Measurements from ENCODE around the gene PPP4R3A.

Gene PPP4R3A

DNA sequence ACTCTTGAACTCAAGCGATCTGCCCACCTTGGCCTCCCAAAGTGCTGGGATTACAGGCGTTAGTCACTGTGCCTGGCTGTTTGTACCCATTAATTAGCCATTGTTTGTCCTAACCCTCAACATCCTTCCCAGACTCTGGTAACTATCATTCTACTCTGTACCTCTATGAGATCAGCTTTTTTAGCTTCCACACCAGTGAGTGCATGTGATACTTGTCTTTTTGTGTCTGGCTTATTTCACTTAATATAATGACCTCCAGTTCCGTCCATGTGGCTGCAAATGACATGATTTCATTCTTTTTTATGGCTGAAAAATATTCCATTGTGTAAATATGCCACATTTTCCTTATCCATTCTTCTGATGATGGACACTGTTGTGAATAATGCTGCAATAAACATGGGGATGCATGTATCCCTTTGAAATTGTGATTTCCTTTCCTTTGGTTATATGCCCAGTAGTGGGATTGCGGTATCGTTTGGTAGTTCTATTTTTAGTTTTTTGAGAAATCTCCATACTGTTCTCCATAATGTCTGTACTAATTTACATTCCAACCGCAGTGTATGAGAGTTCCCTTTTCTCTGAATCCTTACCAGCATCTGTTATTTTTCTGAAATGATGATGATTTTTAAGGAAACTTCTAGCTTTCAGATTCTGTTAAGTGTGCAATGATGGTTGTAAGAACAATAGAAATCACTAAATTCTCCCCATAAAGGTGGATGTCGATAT, 6.7 kb upstream of the PPP4R3A start:
- DNase-seq (ENCODE audit: low spot score), result no peak
- ChIA-PET CTCF (interaction anchor here (0.6 to 0.7 kb wide), 3 partner anchors 29 to 836 kb away, joined by 3 to 9 read pairs (median 3); no protein-coding TSS in a partner anchor), POLR2A (ENCODE audit: low non-redundant PET) (no interaction called here)
- TF ChIP-seq, protein P1, sequence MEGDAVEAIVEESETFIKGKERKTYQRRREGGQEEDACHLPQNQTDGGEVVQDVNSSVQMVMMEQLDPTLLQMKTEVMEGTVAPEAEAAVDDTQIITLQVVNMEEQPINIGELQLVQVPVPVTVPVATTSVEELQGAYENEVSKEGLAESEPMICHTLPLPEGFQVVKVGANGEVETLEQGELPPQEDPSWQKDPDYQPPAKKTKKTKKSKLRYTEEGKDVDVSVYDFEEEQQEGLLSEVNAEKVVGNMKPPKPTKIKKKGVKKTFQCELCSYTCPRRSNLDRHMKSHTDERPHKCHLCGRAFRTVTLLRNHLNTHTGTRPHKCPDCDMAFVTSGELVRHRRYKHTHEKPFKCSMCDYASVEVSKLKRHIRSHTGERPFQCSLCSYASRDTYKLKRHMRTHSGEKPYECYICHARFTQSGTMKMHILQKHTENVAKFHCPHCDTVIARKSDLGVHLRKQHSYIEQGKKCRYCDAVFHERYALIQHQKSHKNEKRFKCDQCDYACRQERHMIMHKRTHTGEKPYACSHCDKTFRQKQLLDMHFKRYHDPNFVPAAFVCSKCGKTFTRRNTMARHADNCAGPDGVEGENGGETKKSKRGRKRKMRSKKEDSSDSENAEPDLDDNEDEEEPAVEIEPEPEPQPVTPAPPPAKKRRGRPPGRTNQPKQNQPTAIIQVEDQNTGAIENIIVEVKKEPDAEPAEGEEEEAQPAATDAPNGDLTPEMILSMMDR (conservative IDR thresholded peaks at IDR 0.05; ENCODE audit: low read depth), result no peak
- H3K27ac ChIP-seq, result no peak overlapping the region

GRCh38 chr14:91515979-91516378, 5.9 kb upstream of the PPP4R3A start:
- TF ChIP-seq, protein P1 (conservative IDR thresholded peaks at IDR 0.05; ENCODE audit: low read depth), result no peak
- DNase-seq (ENCODE audit: low spot score), result no peak
- H3K27ac ChIP-seq, result no peak overlapping the region
- CTCF ChIA-PET, result no interaction called here
- POLR2A ChIA-PET (ENCODE audit: low non-redundant PET), result no interaction called here

DNA sequence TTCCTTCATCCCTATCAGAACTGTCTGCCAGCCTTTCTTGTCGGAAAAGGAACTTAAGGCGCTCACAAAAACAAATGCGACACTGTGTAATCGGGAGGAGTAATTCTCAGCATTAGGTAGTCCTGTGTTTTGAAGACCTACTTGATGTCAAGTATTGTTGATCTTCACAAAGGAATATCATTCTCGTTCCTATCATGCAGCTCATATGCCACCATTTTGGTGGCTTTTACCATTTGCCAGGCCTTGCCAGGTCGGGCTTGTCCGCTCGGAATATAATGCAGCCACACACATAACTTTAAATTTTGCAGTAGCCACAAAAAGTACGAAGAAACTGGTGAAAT, 903 bp upstream of the PPP4R3A start:
- ChIA-PET CTCF (no interaction called here), POLR2A (ENCODE audit: low non-redundant PET) (no interaction called here)
- DNase-seq (ENCODE audit: low spot score), result no peak
- TF ChIP-seq, protein P1 (conservative IDR thresholded peaks at IDR 0.05; ENCODE audit: low read depth), result no peak
- H3K27ac ChIP-seq, result peak overlapping the region; percentile 98

- POLR2A ChIA-PET (ENCODE audit: low non-redundant PET), result no interaction called here
- CTCF ChIA-PET, result no interaction called here
These were observed 286 bp downstream of the PPP4R3A start for GRCh38 chr14:91509878-91510170.

DNA sequence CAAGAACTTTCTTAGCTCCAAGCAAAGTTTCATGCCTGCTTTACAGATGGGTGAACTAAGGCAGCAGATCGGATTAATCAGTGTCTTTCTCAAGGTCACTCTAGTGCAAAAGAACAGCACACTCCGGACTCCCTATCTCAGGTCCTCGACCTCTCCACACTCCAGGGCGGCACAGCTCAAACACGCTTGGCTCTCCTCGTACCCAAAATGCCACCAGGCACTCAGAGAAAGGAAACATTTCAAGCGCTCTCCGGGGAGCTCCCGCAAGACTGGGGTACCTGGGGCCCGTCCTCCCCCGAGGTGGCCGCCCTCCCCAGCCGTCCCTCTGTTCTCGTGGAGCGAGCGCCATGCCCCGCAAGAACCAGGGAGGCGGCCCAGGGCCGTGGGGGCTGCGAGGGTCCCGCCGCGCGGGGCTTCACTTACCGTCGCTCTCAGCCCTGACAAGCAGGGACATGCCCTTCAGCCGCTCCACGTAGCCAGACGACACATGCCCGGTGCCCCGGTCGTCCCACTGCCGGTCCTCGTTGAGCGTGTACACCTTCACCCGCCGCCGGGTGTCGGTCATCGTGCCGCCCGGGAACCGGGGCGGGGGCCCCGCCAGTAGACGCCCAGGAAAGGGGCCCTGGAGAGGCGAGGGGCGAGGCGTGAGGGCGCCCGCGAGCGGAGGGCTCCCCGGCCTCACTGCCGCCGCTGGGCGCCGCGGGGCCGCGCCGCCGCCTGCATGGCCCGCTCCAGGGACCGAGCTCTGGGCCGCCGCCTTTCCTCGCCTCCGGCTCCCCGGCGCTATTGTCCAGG, 830 bp downstream of the PPP4R3A start:
- ChIA-PET CTCF (interaction anchor here (0.6 kb wide), 1 partner anchor 228 kb away, joined by 3 read pairs; no protein-coding TSS in a partner anchor), POLR2A (ENCODE audit: low non-redundant PET) (no interaction called here)
- peak overlapping the region; percentile 98 for H3K27ac ChIP-seq
- DNase-seq (ENCODE audit: low spot score), result peak; percentile 26
- TF ChIP-seq, protein P1 (conservative IDR thresholded peaks at IDR 0.05; ENCODE audit: low read depth), result no peak

More at GRCh38 chr14:91509878-91510170, 286 bp downstream of the PPP4R3A start:
- peak overlapping the region; percentile 98 for H3K27ac ChIP-seq
- no peak for DNase-seq (ENCODE audit: low spot score)
- TF ChIP-seq, protein P1 (conservative IDR thresholded peaks at IDR 0.05; ENCODE audit: low read depth), result no peak

DNA sequence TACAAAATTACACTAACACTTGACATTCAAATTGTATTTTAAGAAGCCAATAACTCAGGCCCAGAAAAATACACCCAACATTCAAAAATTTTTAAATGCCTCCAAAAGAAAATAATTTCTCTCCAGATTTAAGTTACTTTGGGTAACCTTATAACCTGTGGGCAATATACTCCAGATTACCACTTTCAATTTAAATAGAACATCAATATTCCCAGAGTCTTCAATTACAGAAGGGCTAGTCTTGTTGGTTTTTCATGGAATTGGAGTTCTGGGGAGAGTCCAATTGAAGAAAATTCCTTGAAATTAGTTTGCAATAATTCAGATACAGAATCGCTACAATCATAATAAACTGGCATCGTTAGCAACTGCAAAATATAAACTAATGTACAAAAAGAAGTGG, 2.0 kb downstream of the PPP4R3A start:
- CTCF ChIA-PET, result no interaction called here
- no peak overlapping the region for H3K27ac ChIP-seq
- no peak for DNase-seq (ENCODE audit: low spot score)
- POLR2A ChIA-PET (ENCODE audit: low non-redundant PET), result no interaction called here
- TF ChIP-seq, protein P1 (conservative IDR thresholded peaks at IDR 0.05; ENCODE audit: low read depth), result no peak
